Activated CD8-positive, alpha-beta T cell treated with anti-CD3 and anti-CD28 coated beads for 36 hours (primary cell): ENCODE results near the gene KDM2A. TPM values are rescaled to one million over a fixed set of nuclear protein-coding genes. Genes with fewer than 3 reads are reported as not detected.
"Not testable (repeated sequence)": the region's sequence is repeated elsewhere in the genome, so short reads cannot be mapped to it uniquely, and the experiment has no call there.

Experiments used
- ATAC-seq: fragments of 200-7000 bp; cut with Tn5 transposase; one replicate; pipeline ENCODE4 v1.10.0; 2021; ENCODE audit warnings: mild to moderate bottlenecking, moderate library complexity
- CTCF ChIA-PET: fragments of 350-600 bp; sonication (Branson Sonifier 250); formaldehyde crosslinking; loops from one replicate; lab custom pipeline; 2021; ENCODE audit warnings: antibody characterized with exemption; lab: Charles Lee
- POLR2A ChIA-PET: fragments of 350-600 bp; sonication (Branson Sonifier 250); formaldehyde crosslinking; loops from one replicate; lab custom pipeline; 2021; ENCODE audit warnings: antibody characterized with exemption; lab: Charles Lee
- DNase-seq: peaks from one replicate; pipeline ENCODE4 v3.0.0-alpha.2; 2020
- H3K27ac Mint-ChIP-seq: one replicate; pipeline ENCODE4 v1.8.0; 2021; ENCODE audit warnings: mild to moderate bottlenecking, mixed read lengths
- H3K27me3 Mint-ChIP-seq: one replicate; pipeline ENCODE4 v1.8.0; 2021; ENCODE audit warnings: mixed read lengths
- H3K36me3 Mint-ChIP-seq: one replicate; pipeline ENCODE4 v1.8.0; 2021; ENCODE audit warnings: low read depth, mixed read lengths
- H3K4me1 Mint-ChIP-seq: one replicate; pipeline ENCODE4 v1.8.0; 2021; ENCODE audit warnings: low read depth, mixed read lengths
- H3K4me3 Mint-ChIP-seq: one replicate; pipeline ENCODE4 v1.8.0; 2021; ENCODE audit warnings: mild to moderate bottlenecking, moderate library complexity, mixed read lengths
- H3K9me3 Mint-ChIP-seq: one replicate; pipeline ENCODE4 v1.8.0; 2021; ENCODE audit warnings: mixed read lengths
- CTCF ChIP-seq: fragments of 200-600 bp; IDR thresholded peaks from one replicate; pipeline ENCODE4 v1.8.0; 2022; ENCODE audit warnings: antibody characterized with exemption, mild to moderate bottlenecking
- intact Hi-C: fragments of 100-400 bp; cut with micrococcal nuclease; formaldehyde crosslinking; loops from one replicate; pipeline ENCODE4 v1.10.0; 2022
- total RNA-seq, 2 experiments: library from RNA; stranded (reverse); gene quantifications; one replicate each; pipeline ENCODE4 v1.2.3, GENCODE V29; 2021

Gene KDM2A
- total RNA-seq, 2 experiments from 2014 or later = 79.6 to 88.1 TPM

- ATAC-seq (no peak), DNase-seq (peak; percentile 35)
- Mint-ChIP-seq H3K36me3 (peaks cover 23% of the 10 kb centered on the region), H3K27me3 (no peaks in the 10 kb centered on the region), H3K27ac (peak overlapping the region; percentile 96), H3K9me3 (no peaks in the 10 kb centered on the region), H3K4me3 (peak overlapping the region; percentile 100), H3K4me1 (peaks cover 25% of the 10 kb centered on the region)
- ChIA-PET POLR2A (interaction anchor here (2.0 kb wide), 1 partner anchor 24 kb away, joined by 5 read pairs; no protein-coding TSS in a partner anchor), CTCF (interaction anchor here (1.0 to 1.1 kb wide), 3 partner anchors 38 to 233 kb away, joined by 3 to 5 read pairs (median 3); partner anchors contain the start of gene POLD4)
- TF ChIP-seq CTCF = no peak
- intact Hi-C loops = no loop called here
These were observed 725 bp downstream of the KDM2A start for GRCh38 chr11:67119585-67120391.

DNA sequence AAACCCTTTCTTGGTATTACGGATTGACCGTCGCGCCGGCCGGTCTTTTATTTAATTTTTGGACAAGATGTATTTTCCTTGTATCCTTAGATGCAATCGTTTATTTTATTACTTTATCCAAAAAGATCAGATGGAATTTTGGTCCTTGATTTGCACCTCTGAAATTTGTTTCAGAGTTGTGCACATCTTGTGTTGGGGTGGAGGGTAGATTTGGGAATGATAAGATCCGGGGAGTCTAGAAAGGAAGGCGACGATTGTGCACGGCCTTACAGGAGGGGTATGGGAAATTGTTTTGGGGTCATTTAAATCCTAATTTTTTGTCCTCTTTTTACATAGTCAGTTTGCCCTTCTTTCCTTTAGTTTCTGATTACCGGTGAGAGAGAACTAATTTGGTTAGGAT lies 1.4 kb downstream of the KDM2A start:
- peak overlapping the region; percentile 96 for H3K27ac Mint-ChIP-seq
- DNase-seq = no peak
- intact Hi-C loops = no loop called here
- H3K36me3 Mint-ChIP-seq = peaks cover 25% of the 10 kb centered on the region
- no peak for TF ChIP-seq CTCF
- no peaks in the 10 kb centered on the region for H3K27me3 Mint-ChIP-seq
- peak overlapping the region; percentile 100 for H3K4me3 Mint-ChIP-seq
- H3K4me1 Mint-ChIP-seq = peaks cover 25% of the 10 kb centered on the region
- ChIA-PET CTCF (no interaction called here), POLR2A (interaction anchor here (2.0 kb wide), 1 partner anchor 24 kb away, joined by 5 read pairs; no protein-coding TSS in a partner anchor)
- ATAC-seq = no peak
- no peaks in the 10 kb centered on the region for H3K9me3 Mint-ChIP-seq

DNA sequence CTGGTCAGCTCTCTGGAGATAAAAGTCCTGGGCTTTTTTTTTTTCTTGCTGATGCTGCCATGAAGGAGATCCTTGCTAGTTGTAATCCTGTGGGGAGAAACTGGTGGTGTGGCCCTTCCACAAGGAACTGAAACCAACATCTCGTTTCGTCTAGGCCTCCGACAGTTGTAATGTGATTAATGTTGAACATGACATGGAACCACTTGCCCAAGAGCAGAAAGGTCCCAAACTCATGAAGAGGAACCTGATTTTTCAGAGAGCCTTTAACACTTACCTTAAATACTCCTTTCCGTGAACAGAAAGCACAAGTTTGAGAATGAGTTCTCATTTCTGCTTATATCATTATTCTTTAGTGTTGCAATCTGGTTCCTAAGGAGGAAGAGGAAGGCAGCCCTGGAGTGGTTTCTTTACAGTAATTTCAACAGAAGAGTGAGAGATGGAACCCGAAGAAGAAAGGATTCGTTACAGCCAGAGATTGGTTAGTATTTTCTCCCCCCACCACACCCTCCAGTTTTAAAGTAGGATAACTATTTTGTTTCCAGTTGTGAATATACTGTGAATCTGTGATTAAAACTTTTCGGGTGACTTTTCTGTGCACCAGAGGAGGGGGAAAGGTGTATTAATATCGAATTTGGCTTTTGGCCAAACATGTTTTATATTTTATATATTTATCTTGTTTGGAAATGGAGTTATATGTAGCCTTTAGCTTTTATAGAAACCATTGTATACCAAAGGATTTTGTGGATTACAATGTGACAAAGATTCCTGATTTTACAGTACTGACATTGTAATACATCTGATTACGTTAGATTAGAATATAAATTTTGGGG lies 2.0 kb downstream of the KDM2A start:
- peaks cover 25% of the 10 kb centered on the region for H3K36me3 Mint-ChIP-seq
- peak overlapping the region; percentile 100 for H3K4me3 Mint-ChIP-seq
- POLR2A ChIA-PET = interaction anchor here (2.0 kb wide), 1 partner anchor 23 kb away, joined by 5 read pairs; no protein-coding TSS in a partner anchor
- H3K4me1 Mint-ChIP-seq = peaks cover 25% of the 10 kb centered on the region
- no peak for ATAC-seq
- no peaks in the 10 kb centered on the region for H3K27me3 Mint-ChIP-seq
- H3K27ac Mint-ChIP-seq = peak overlapping the region; percentile 96
- CTCF ChIA-PET = interaction anchor here (1.5 to 1.7 kb wide), 2 partner anchors 42 to 230 kb away, joined by 3 to 5 read pairs; no protein-coding TSS in a partner anchor
- no peak for DNase-seq
- intact Hi-C loops = no loop called here
- H3K9me3 Mint-ChIP-seq = no peaks in the 10 kb centered on the region
- no peak for TF ChIP-seq CTCF

DNA sequence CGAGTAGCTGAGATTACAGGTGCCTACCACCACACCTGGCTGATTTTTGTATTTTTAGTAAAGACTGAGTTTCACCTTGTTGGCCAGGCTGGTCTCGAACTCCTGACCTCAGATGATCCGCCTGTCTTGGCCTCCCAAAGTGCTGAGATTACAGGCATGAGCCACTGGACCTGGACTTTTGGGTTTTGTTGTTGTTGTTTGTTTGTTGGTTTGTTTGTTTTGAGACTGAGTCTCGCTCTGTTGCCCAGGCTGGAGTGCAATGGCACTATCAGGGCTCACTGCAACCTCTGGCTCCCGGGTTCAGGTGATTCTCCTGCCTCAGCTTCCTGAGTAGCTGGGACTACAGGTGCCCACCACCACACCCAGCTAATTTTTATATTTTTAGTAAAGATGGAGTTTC lies 4.7 kb downstream of the KDM2A start:
- peaks cover 21% of the 10 kb centered on the region for H3K4me1 Mint-ChIP-seq
- H3K36me3 Mint-ChIP-seq = peaks cover 31% of the 10 kb centered on the region
- H3K9me3 Mint-ChIP-seq, DNase-seq, H3K27me3 Mint-ChIP-seq, POLR2A ChIA-PET, CTCF ChIA-PET, H3K4me3 Mint-ChIP-seq, ATAC-seq, H3K27ac Mint-ChIP-seq, intact Hi-C loops: not testable (repeated sequence)

GRCh38 chr11:67126243-67126642 lies 7.2 kb downstream of the KDM2A start:
- ChIA-PET CTCF (interaction anchor here (2.1 kb wide), 1 partner anchor 43 kb away, joined by 8 read pairs; no protein-coding TSS in a partner anchor), POLR2A (interaction anchor here (0.7 to 1.4 kb wide), 2 partner anchors 9 to 498 kb away, joined by 3 to 4 read pairs; no protein-coding TSS in a partner anchor)
- H3K4me3 Mint-ChIP-seq, H3K9me3 Mint-ChIP-seq, intact Hi-C loops, ATAC-seq, H3K27ac Mint-ChIP-seq, DNase-seq, H3K27me3 Mint-ChIP-seq: not testable (repeated sequence)
- peaks cover 24% of the 10 kb centered on the region for H3K4me1 Mint-ChIP-seq
- peaks cover 27% of the 10 kb centered on the region for H3K36me3 Mint-ChIP-seq
